Measurements from ENCODE around the gene UXS1.

GRCh38 chr2:106107509-106108131 lies 86.5 kb downstream of the UXS1 start:
- no peak for TF ChIP-seq SP1 (CRISPR knock-in tag; conservative IDR thresholded peaks at IDR 0.05)
- TF ChIP-seq ZNF138 (CRISPR knock-in tag; conservative IDR thresholded peaks at IDR 0.05) = no peak
- TF ChIP-seq JUN (CRISPR knock-in tag; IDR thresholded peaks at IDR 0.05) = no peak
- no peak for TF ChIP-seq E2F5 (CRISPR knock-in tag; IDR thresholded peaks at IDR 0.05)
- no peak for TF ChIP-seq ZNF416 (CRISPR knock-in tag; IDR thresholded peaks at IDR 0.05)
- TF ChIP-seq STAT6 (CRISPR knock-in tag; conservative IDR thresholded peaks at IDR 0.05; ENCODE audit: low read depth) = no peak

All from WTC11 (cell line).